ENCODE data around the gene MAGI2. TPM values are rescaled to one million over a fixed set of nuclear protein-coding genes. Genes with fewer than 3 reads are reported as not detected.
A peak's percentile ranks its signal among the peaks of the same experiment; 100 is the strongest.

Gene MAGI2
- total and polyA plus RNA-seq, 2 of the 13 experiments (the other 11 are each of a cell fraction or from before 2014, with no cell fraction given) = 1.5 to 3.8 TPM

DNA sequence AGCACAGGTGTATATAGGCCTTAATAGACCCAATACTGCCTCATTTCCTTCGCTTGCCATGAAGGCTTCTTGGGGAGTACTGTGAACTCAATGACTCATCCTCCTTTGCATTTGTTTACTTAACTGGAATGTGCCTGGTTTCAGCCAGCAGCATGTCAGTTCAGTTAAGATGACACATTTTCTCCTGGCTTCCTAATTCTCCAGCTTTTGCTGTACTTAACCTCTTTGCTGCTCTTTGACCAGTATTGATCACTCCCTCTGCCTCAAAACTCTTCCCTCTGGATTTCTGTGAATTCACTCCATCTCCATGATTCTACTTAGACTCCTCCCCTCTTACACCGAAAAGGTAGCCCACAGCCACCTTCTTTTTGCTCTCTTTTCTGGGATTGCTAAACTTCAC is 135.7 kb downstream of the MAGI2 start (continued):
- TF ChIP-seq, protein P1, sequence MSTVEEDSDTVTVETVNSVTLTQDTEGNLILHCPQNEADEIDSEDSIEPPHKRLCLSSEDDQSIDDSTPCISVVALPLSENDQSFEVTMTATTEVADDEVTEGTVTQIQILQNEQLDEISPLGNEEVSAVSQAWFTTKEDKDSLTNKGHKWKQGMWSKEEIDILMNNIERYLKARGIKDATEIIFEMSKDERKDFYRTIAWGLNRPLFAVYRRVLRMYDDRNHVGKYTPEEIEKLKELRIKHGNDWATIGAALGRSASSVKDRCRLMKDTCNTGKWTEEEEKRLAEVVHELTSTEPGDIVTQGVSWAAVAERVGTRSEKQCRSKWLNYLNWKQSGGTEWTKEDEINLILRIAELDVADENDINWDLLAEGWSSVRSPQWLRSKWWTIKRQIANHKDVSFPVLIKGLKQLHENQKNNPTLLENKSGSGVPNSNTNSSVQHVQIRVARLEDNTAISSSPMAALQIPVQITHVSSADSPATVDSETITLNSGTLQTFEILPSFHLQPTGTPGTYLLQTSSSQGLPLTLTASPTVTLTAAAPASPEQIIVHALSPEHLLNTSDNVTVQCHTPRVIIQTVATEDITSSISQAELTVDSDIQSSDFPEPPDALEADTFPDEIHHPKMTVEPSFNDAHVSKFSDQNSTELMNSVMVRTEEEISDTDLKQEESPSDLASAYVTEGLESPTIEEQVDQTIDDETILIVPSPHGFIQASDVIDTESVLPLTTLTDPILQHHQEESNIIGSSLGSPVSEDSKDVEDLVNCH (CRISPR knock-in tag; IDR thresholded peaks at IDR 0.05) = no peak
- TF ChIP-seq ZNF383 (CRISPR knock-in tag; IDR thresholded peaks at IDR 0.05; ENCODE audit: borderline replicate concordance) (no peak), ZBTB1 (CRISPR knock-in tag; IDR thresholded peaks at IDR 0.05; ENCODE audit: borderline replicate concordance) (no peak), ATF7 (IDR thresholded peaks at IDR 0.05) (no peak), ATF7 (CRISPR knock-in tag; IDR thresholded peaks at IDR 0.05) (no peak), NFKBIZ (CRISPR knock-in tag; IDR thresholded peaks at IDR 0.05) (no peak), FOSL1 (CRISPR knock-in tag; IDR thresholded peaks at IDR 0.05; ENCODE audit: borderline replicate concordance) (peak; percentile 73; the same call in 1 of the 2 replicates), HMGA1 (CRISPR knock-in tag; conservative IDR thresholded peaks at IDR 0.05) (no peak), GATA4 (IDR thresholded peaks at IDR 0.05; ENCODE audit: borderline replicate concordance, low read depth) (no peak), ZNF83 (CRISPR knock-in tag; IDR thresholded peaks at IDR 0.05; ENCODE audit: borderline replicate concordance) (no peak), ZNF550 (CRISPR knock-in tag; IDR thresholded peaks at IDR 0.05; ENCODE audit: borderline replicate concordance) (no peak), MIXL1 (CRISPR knock-in tag; IDR thresholded peaks at IDR 0.05) (peak; percentile 66), ZNF101 (CRISPR knock-in tag; IDR thresholded peaks at IDR 0.05; ENCODE audit: borderline replicate concordance, low read depth) (no peak), ZNF792 (CRISPR knock-in tag; IDR thresholded peaks at IDR 0.05) (0 out of 2 replicates have a peak, but pooled peaks have one; percentile 48), ZNF564 (CRISPR knock-in tag; IDR thresholded peaks at IDR 0.05) (no peak), NR1H2 (CRISPR knock-in tag; IDR thresholded peaks at IDR 0.05; ENCODE audit: borderline replicate concordance, low read depth) (no peak), EP300 (IDR thresholded peaks at IDR 0.05; ENCODE audit: low read depth in 2 of 2, low read length in 2 of 2) (peak in 1 of 2 experiments; percentile 33; a peak in 1 of 4 replicates), EP300 (CRISPR knock-in tag; IDR thresholded peaks at IDR 0.05; ENCODE audit: borderline replicate concordance) (no peak), RXRB (CRISPR knock-in tag; IDR thresholded peaks at IDR 0.05; ENCODE audit: borderline replicate concordance) (0 out of 2 replicates have a peak, but pooled peaks have one; percentile 28), ZNF292 (CRISPR knock-in tag; IDR thresholded peaks at IDR 0.05; ENCODE audit: borderline replicate concordance, low read depth) (no peak), ZNF451 (CRISPR knock-in tag; IDR thresholded peaks at IDR 0.05) (no peak), SRF (IDR thresholded peaks at IDR 0.05; ENCODE audit: low read depth, low read length) (no peak), KAT8 (CRISPR knock-in tag; IDR thresholded peaks at IDR 0.05) (peak; percentile 28; the same call in 1 of the 2 replicates), ZNF260 (CRISPR knock-in tag; IDR thresholded peaks at IDR 0.05; ENCODE audit: borderline replicate concordance, low read depth) (no peak), FOXP1 (IDR thresholded peaks at IDR 0.05) (no peak), FOXP1 (CRISPR knock-in tag; IDR thresholded peaks at IDR 0.05) (peak; percentile 36; the same call in 1 of the 2 replicates), JUNB (CRISPR knock-in tag; IDR thresholded peaks at IDR 0.05; ENCODE audit: borderline replicate concordance) (peak; percentile 43; the same call in 1 of the 2 replicates)
- TF ChIP-seq, protein P2, sequence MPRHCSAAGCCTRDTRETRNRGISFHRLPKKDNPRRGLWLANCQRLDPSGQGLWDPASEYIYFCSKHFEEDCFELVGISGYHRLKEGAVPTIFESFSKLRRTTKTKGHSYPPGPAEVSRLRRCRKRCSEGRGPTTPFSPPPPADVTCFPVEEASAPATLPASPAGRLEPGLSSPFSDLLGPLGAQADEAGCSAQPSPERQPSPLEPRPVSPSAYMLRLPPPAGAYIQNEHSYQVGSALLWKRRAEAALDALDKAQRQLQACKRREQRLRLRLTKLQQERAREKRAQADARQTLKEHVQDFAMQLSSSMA (CRISPR knock-in tag; IDR thresholded peaks at IDR 0.05) = no peak
- TF ChIP-seq, protein P3, sequence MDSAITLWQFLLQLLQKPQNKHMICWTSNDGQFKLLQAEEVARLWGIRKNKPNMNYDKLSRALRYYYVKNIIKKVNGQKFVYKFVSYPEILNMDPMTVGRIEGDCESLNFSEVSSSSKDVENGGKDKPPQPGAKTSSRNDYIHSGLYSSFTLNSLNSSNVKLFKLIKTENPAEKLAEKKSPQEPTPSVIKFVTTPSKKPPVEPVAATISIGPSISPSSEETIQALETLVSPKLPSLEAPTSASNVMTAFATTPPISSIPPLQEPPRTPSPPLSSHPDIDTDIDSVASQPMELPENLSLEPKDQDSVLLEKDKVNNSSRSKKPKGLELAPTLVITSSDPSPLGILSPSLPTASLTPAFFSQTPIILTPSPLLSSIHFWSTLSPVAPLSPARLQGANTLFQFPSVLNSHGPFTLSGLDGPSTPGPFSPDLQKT (CRISPR knock-in tag; IDR thresholded peaks at IDR 0.05; ENCODE audit: borderline replicate concordance) = no peak
- TF ChIP-seq, protein P4, sequence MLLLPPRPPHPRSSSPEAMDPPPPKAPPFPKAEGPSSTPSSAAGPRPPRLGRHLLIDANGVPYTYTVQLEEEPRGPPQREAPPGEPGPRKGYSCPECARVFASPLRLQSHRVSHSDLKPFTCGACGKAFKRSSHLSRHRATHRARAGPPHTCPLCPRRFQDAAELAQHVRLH (CRISPR knock-in tag; IDR thresholded peaks at IDR 0.05; ENCODE audit: borderline replicate concordance, low read depth) = no peak
